ENCODE results near the gene YPEL2.

Gene YPEL2

DNA sequence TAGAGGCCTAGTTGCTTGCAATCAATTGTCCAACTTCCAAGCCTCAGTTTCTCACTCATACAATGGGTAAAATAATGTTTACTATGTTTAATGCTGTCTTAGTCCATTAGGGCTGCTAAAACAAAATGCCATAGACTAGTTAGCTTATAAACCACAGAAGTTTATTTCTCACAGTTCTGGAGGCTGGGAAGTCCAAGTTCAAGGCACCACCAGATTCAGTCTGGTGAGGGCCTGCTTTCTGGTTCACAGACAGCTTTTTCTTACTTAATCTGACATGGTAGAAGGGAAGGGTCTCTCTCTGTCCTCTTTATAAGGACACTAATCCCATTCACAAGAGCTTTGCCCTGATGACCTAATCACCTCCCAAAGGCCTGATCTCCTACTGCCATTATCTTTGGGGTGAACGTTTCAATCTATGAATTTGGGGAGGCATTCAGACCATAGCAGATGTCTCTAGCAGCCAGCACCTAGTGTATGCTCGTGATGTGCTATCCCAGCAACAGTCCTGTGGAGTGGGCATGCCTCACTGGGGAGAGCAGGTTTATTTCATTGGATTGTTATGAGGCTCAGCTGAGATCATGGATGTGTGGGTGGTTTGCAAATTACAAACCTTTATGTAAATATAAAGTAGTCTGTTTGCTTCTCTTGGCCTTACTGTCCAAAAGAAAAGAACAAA, 25.2 kb downstream of the YPEL2 start:
- no peak for DNase-seq (ENCODE audit: low read depth in 3 of 3)

DNA sequence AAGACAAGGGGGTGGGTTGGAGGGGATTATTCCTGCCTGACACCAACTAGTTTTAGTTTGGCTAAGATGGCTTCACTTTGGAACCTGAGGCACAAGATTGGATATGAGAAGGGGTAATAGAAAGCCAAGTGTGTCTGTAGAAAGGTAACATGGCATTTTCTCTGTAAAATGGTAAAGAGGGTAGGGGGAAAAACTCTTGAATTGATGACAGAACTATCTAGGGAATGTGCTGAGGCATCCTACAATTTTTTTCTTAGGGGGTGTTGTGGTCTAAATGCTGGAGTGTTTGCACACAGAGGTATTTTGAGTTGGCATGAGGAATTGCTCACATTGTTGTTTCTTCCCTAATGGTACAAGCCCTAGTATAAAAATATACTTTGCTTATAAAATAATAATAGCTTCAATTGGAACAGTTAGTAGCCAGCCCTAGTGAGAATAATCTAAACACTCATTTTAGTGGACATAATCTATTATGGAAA, 25.8 kb downstream of the YPEL2 start:
- no peak for DNase-seq (ENCODE audit: low read depth in 3 of 3)

DNA sequence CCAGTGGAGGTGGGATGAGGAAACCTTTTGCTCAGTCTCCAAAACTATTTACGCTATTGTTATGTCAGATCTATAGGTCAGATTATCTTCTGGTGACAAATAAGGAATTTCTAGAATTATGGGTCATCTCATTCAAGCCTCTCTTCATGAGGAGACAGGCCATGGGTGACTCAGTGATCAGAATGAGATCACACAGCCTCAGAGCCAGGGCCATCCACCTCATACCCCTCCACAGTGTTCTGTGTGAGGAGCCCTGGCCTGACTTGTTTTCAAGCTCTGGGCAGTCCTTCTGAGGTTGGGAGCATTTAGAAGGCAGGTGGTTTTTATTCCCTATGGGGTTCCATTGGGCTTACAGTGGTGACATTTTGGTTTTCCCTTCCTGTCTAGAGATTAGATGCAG, 26.5 kb downstream of the YPEL2 start:
- no peak for DNase-seq (ENCODE audit: low read depth in 3 of 3)

DNA sequence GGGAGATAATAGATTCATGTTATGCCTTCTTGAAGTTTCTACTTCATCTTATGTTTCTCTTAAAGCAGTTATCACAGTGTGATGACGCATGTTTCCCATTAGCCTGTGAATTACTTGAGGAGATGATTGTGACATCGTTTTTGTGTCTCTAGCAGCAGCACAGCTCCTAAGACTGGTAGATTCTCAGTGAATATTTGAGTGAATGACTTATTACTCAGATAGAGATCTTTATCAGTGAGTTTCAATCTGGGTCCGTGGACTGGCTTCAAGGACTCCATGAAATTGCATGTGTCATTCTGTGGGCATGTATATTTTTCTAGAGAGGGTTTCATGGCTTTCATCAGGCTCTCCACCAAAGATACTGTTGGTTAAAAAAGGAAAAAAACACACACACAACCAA, 29.9 kb downstream of the YPEL2 start:
- DNase-seq (ENCODE audit: low read depth in 3 of 3), result no peak

DNA sequence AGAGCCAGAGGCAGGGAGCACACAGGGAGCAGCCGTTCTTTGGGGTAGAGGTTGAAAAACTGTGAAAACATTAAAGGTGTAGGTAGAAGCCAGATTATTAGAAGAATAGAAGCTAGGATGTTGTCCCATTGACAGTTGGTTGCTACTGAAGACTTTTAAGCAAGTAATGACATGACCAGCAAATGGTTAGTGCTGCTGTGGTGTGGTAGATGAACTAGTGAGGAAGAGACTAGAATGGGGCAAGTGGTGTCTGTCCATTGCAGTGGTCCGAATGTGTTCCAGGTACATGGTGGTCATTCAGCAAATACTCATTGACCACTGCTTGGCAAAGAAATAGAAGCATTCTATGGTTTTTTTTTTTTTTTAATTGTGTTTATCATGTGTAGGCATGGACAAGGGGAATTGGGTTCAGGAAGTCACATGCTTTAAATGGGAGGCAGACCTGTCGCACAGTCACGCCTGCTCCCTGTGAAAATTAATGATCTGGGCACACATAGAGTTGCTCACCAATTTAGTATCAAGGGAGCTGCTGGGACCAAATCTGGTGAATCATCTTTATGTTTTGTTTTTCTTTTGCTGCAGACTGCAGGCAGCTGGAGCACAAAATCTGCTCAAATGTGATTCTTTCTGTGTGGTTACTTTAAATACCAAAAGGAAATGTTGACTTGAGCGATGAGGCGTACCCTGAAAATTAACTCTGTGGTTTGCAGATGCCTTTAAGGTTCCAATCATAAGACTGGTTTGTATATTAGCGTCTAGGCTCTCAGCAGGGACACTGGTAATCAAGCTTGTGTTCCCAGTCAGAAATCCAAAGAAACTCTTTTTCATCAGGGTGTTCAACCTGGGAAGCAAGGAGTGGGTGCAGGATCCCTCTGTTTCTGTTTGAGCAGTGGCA, 30.7 kb downstream of the YPEL2 start:
- no peak for DNase-seq (ENCODE audit: low read depth in 3 of 3)

DNA sequence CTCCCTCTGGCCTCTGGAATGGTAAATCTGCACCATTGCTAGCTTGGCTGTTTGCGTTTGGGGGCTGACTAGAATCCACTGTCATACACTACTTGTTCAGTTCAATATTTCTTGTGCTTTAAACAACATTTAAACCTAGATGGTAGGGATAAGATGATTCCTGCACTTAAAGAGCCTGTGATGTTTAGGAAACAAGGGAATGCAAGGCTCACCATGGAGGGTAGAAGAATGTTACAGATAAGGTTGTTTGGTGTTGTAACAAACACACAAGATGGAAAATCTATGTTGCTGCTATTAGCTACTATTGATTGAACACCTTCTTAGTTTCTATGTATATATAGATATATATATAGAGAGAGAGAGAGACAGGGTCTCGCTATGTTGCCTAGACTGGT, 31.4 kb downstream of the YPEL2 start:
- no peak for DNase-seq (ENCODE audit: low read depth in 3 of 3)

DNA sequence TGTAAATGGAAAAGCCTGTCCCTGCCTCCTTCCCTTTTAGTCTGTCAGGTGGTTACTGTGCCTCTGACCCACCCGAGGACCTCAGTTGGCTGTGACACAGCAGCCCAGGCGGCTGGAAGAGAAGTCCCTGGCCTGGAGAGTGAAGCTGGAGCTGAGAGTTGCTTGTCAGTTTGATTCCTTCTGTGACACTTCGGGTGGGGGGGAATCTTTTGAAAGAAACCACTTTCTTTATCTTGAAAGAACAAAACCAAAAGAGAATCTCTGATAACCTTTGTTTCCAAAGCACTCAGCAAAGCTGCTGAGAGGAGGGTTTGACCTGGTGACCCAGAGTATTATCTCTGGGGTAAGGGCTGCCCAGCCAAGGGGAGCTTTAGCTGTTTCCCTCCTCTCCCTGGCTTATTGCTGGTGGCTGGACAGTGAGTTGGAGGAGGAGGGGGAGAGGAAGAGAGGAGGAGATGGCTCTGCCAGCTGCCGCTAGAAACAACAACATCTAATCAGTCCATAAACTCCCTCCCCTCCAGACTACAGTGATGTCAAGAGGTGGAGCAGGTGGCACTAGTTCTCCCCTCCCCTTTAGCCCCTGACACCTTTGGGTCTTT, 34.0 kb downstream of the YPEL2 start:
- DNase-seq (ENCODE audit: low read depth in 3 of 3), result no peak

DNA sequence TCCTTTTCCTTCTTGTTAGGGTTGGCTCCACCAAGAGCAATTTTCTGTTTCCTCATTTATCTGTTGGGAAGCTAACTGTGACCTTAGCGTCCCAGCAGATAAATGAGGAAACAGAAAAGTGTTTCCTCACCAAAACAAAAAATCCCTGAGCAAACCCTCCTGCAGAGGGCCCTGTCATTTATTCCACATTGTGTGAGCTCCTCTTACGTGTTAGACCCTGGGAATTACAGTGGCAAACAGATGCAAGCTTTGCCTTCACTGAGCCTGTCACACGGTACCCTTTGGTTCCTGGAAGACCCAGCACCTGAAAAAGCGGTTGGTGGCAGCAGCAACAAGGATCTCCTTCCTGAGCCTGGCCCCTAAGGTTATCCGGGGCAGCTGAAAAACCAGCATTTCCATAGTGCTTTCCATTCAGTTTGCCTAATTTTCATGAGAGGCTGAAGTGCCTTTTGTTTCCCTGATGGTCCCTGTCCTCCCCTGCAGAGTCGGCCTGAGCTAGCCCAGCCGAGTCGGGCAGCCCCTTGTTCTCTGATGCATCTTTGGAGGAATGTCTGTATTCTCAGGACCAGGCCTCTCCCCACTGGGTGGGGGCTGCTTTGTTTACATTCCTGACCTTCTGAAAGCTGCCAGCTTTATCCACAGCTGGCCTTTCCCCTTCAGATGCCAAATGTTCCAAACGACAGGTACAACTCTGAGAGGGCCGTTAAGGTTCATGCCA, 34.7 kb downstream of the YPEL2 start:
- no peak for DNase-seq (ENCODE audit: low read depth in 3 of 3)

DNA sequence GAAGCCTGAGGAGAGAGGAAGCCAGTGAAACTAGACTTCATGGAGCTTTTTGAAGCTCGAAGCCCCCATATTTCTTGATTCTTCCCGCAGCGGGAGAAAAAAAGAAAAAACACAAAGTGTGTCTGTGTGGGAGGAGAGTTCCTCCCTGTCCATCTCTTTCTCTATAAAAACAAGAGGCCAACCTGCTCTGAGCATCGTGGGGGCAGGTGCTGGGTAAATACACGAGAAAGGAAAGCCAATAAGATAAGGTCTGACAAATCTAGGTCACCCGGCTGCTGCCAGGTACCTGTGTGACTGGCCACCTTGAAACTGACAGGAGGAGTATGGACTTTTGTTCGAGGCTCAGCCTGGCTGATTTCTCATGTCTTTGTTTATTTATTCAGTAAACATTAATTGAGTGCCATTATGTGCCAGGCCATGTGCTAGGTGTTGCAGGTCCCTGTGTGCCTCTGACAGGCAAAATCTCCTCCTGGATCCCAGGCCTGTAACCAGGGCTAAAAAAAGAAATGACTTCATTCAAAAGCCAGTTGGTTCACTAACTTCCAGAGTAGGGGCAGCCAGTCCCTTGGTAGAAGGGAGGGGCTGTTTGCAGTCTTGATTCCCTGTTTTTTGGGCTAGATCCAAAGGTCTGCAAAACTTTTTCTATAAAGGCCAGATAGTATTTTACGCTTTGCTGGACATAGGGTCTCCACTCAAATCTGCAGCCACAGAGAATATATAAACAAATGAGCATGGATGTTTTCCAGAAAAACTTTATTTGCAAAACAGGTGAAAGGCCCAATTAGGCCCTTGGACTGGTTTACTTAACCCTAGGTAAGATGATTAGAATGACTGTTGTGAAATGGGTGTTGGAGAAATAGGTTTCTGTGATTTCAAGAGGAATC, 35.6 kb downstream of the YPEL2 start:
- DNase-seq (ENCODE audit: low read depth in 3 of 3), result no peak

DNA sequence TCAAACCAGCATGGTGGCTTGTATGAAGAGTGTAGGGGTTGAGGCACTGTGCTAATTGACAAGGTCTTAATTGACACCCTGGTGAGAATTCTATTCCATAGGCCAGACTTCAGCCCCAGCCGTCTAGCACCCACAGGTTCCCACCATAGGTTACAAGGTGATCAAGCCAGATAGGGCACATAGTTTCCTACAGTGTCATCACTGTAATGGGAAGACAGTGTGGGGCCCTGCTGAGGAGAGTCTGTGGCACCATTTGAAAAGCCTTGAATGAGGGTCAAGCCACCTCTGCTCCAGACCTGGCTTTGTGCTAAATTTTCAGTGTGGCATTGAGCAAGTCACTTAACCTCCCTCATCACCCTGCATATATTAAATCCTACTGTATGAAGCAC, 36.2 kb downstream of the YPEL2 start:
- no peak for DNase-seq (ENCODE audit: low read depth in 3 of 3)

DNA sequence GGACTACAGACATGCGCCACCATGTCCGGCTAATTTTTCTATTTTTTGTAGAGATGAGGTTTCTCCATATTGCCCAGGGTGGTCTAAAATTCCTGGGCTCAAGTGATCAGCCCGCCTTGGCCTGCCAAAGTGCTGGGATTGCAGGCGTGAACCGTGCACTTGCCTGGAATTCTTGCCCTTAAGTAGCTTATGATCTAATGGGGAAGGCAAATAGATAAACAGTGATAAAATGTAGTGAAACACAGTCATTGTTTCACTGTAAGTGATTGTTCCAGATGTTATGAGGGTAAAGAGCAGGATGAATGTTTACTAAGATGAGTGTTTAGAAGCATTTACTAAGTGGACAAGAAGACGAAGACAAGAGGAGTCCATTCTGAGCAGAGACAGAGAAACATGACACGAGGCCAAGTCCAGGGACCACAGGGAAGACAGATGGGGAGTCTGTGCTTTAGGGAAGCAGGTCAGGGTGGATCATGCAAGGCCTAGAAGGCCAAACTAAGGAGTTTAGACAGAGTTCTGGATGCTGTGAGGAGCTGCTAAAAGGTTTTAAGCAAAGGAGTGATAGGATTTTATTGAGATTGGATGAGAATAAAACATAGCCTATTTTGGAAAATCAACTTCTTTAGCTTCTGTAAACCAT, 36.9 kb downstream of the YPEL2 start:
- DNase-seq (ENCODE audit: low read depth in 3 of 3), result no peak

DNA sequence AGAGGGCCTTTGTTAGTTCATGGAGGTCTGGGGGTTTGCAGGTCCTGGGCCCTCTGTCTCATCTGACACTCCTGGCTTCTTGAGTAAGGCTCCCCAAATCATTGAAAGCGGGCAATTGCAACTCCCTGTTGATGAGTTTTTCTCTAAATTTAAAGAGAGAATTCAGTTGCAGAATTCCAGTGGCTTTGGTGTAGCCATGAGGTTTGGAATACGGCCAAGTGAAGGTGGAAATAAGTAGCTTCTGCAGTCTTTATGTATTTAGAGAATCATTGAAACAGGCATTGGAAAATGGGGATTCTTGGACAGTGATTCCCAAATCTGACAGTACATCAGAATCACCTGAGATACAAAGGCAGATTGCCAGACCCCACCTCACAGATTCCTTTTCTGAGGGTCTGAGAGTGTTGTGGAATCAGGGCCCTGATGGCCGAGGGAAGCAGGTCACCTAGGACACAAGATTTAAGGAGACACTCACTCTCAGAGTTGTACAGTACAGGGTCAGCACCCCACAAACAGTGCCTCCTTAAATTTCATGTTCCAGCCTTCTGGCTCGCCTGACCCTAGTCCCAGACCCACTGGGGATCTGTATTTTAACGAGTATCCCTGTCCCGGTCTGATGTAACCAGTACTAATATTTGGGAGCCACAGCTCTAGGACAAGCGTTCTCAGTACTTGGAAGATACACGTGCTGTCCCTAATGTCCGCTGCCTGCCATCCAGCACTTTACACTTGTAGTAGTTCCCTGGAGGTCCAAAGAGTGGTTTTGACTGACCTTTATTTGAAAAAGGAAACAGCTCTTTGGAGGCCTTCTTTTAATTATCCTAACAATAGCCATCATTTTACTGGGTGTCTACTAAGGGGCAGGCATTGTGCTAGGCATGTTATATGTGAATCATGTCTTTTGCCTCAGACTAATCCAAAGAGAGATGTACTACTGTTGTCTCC, 37.8 kb downstream of the YPEL2 start:
- no peak for DNase-seq (ENCODE audit: low read depth in 3 of 3)

DNA sequence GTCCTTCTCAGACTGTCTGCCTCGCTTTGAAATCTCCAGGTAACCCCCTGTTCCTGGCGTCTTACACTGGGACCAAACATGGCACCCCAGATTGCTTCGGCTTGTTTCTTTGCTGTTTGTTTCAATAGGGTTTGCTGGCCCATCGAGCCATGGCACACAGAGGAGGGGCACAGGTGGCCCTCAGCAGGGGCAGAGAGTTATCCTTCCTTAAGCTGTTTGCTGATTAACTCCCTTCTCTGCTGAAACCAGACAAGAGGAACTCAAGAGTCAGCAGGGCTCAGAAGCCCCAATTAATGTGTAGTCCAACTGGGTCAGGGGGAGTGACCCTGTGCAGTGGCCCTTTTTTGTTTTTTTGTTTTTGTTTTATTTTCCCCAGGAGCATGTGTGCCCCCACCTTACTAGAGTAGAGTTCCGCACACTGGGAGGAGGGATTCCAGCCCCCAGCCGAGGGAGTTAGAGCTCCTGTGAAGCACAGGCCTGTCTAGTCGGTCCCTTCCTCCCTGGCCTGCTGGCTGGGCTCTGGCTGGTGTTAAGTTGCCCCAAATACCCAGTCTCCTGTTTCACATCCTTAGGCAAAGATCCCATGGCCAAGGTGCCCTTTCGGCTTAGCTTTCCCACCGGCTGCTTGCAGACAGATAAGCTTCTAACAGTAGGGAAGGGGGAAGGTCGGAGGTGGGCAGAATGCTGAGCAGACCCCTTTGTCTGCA, 39.3 kb downstream of the YPEL2 start:
- DNase-seq (ENCODE audit: low read depth in 3 of 3), result no peak

DNA sequence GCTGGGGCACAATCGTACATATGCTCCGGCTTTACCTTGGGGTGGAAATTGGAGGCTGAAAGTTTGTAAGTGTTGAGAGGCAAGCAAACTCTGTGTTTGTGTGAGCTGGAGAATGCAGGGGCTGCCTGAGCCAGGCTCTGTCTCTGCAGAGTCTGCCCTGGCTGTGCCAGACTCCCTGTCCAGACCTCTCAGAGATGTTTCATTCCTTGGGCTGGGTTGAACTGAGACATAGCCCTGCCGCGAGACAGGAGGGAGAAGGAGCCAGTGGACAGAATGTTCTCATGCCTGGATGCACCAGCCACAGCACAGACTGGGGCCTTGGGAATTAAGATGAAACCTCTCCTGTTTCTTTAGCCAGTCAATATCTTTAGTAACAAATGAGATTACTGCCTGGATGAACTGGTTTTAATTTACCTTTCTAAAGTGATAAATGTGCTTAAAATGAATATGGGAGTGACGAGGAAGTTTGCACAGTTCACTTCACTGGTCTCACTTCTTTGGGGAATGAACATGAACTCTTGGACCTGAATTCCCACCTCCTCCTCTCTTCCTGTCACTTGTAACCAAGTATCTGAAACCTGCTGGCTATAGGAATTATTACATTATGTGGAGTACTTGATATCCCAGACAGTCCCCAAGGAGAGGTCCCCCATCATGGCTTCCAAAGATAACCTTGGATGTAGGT, 40.1 kb downstream of the YPEL2 start:
- DNase-seq (ENCODE audit: low read depth in 3 of 3), result no peak

DNA sequence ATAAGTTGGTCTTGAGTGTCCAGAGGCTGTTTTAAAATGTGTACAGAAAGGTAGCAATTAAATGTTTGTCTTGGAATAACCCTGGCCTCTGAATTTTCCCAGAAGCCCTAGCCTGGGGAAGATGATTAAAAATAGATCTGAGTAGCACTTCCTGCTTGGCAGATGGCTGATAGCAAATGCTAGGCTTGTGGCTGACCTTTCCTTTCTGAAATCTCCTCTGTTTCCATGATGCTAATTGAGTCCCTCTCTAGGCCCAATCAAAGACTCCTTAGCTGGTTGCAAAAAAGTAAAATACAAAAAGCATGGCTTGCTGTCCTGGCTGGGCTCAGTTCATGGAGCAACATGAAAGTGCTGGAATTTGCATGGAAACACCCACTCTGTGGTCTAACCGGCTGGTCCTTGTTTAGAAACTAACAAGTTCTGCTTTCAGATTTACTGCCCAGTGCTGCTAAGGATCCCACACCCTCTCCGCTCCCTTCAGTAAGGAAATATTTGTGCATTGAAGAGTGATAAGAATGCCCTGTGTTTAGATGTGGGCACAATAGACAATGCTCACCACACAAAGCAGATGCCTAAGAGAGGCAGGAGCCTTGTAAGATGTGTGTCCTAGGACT, 40.8 kb downstream of the YPEL2 start:
- no peak for DNase-seq (ENCODE audit: low read depth in 3 of 3)

DNA sequence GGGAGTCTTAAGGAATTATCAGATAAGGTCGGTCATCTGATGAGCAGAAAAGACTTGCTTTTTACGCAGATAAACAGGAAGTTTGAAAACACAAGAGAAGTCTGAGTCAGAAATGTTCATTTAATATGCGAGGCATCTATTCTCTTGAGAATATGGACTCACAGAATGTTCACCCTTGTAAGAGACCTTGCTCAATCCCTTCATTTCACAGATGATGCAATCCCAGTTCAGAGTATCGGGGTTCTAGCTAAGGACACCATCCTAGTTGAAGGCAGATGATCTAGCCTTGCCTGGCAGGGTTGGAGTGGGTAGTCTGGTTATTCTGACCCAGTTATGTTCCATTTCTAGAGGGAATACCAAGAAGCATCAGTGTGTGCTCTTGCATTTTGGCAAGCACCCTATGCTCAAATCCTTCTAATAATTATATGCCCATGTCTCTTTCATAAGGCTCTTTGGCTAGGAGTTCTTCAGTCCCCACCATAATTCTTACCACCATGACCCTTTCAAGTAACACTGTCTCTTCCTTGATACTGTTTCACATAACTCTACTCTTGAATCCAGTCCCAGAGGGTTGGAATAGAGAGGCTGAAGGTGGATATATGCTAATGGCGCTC, 42.5 kb downstream of the YPEL2 start:
- no peak for DNase-seq (ENCODE audit: low read depth in 3 of 3)

DNA sequence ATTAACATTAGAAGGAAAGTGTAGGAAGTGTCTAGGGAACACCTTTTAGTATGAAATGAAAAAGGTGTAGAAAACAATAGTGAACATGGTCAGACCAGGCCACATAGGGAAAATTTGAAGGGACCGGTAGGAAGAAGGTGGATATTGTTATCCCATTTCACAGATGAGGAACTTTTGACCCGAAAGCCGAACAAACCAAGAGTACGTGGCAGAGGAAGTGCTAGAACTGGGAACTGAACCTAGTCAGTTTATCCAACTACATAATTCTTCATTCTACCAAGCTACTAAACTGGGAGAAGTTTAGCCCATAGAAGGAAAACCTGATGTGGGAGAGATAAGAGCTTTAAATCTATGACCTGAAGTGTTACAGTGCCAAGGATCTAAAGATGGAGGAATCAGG, 43.2 kb downstream of the YPEL2 start:
- no peak for DNase-seq (ENCODE audit: low read depth in 3 of 3)

Measured in stimulated activated CD4-positive, alpha-beta T cell treated with anti-CD3 and anti-CD28 coated beads, TNF-alpha, amount 100 ng/mL, for 48 hours (primary cell).